H1 (cell line): ENCODE measurements around the gene FASTKD1. TPM values are rescaled to one million over a fixed set of nuclear protein-coding genes. Genes with fewer than 3 reads are reported as not detected.

Experiments
- CTCF ChIA-PET: fragments of 300-600 bp; sonication (Branson Sonifier 250); formaldehyde crosslinking; loops from one replicate; lab custom pipeline; 2021; ENCODE audit not compliant: partially characterized antibody; lab: Charles Lee
- POLR2A ChIA-PET: fragments of 300-600 bp; sonication (Branson Sonifier 250); formaldehyde crosslinking; loops from one replicate; lab custom pipeline; 2021; ENCODE audit warnings: inconsistent platforms; ENCODE audit not compliant: partially characterized antibody; lab: Charles Lee
- DNase-seq, 2 experiments: peaks; one replicate each; pipeline versions ENCODE4 v3.0.0 to v3.0.0-alpha.2; 2010 to 2022; ENCODE audit warnings: low spot score in 2 of 2, low read depth in 1 of 2, mixed read lengths in 1 of 2
- FAIRE-seq: peaks from 2 replicates; lab custom pipeline; 2011; peaks lifted over from hg19 to GRCh38; lab: Jason Lieb, UNC
- H2AFZ ChIP-seq: 2 replicates; pipeline ENCODE4 v1.8.1; 2012; ENCODE audit warnings: low read length, inconsistent platforms
- H2AK5ac ChIP-seq: 2 replicates; pipeline ENCODE4 v1.6.1; 2013; ENCODE audit warnings: low read depth, low read length
- H2BK120ac ChIP-seq: replicated peaks from 2 replicates; pipeline ENCODE3; 2013; ENCODE audit warnings: low read depth, low read length, inconsistent platforms
- H2BK12ac ChIP-seq: 2 replicates; pipeline ENCODE4 v1.6.1; 2013; ENCODE audit warnings: low read depth, low read length
- H2BK15ac ChIP-seq: 2 replicates; pipeline ENCODE4 v1.6.1; 2013; ENCODE audit warnings: low read length
- H2BK20ac ChIP-seq: 2 replicates; pipeline ENCODE4 v1.6.1; 2013; ENCODE audit warnings: low read length
- H2BK5ac ChIP-seq: 2 replicates; pipeline ENCODE4 v1.6.1; 2013; ENCODE audit warnings: low read depth, low read length
- H3K14ac ChIP-seq: 2 replicates; pipeline ENCODE4 v1.6.1; 2013; ENCODE audit warnings: inconsistent platforms; ENCODE audit not compliant: insufficient read length
- H3K18ac ChIP-seq: 2 replicates; pipeline ENCODE4 v1.6.1; 2013; ENCODE audit warnings: low read length; ENCODE audit errors: extremely low read depth
- H3K23ac ChIP-seq: 2 replicates; pipeline ENCODE4 v1.6.1; 2013; ENCODE audit warnings: inconsistent platforms; ENCODE audit not compliant: insufficient read length
- H3K23me2 ChIP-seq: 2 replicates; pipeline ENCODE4 v1.6.1; 2013; ENCODE audit warnings: low read depth, low read length
- H3K27ac ChIP-seq: 2 replicates; pipeline ENCODE4 v1.6.1; 2011; ENCODE audit warnings: low read depth, low read length, inconsistent platforms
- H3K27me3 ChIP-seq, 4 experiments: replicated peaks in 1 of 4; 1 replicate in 1 of 4; 2 replicates in 3 of 4; pipeline versions ENCODE4 v1.6.1 to v1.8.1; 2011 to 2013; ENCODE audit warnings: low read length in 3 of 4, mild to moderate bottlenecking in 3 of 4, inconsistent platforms in 2 of 4, mixed read lengths in 2 of 4, moderate library complexity in 1 of 4; ENCODE audit not compliant: control insufficient read depth in 3 of 4, insufficient read depth in 3 of 4; ENCODE audit errors: extremely low read depth in 1 of 4
- H3K36me3 ChIP-seq, 4 experiments: 2 replicates each; pipeline versions ENCODE4 v1.6.1 to v1.8.1; 2011 to 2013; ENCODE audit warnings: mild to moderate bottlenecking in 4 of 4, low read length in 3 of 4, moderate library complexity in 2 of 4, control low read depth in 1 of 4, inconsistent platforms in 1 of 4; ENCODE audit not compliant: insufficient read depth in 4 of 4, control insufficient read depth in 2 of 4
- H3K4ac ChIP-seq: replicated peaks from 2 replicates; pipeline ENCODE3; 2013; ENCODE audit warnings: low read length, low read depth, mixed read lengths, inconsistent platforms; ENCODE audit not compliant: insufficient read length
- H3K4me1 ChIP-seq, 4 experiments: replicated peaks in 1 of 4; 1 replicate in 1 of 4; 2 replicates in 3 of 4; pipeline versions ENCODE4 v1.6.1 to v1.8.1; 2011 to 2013; ENCODE audit warnings: low read length in 3 of 4, inconsistent platforms in 2 of 4, mixed read lengths in 1 of 4; ENCODE audit not compliant: insufficient read depth in 4 of 4, control insufficient read depth in 3 of 4
- H3K4me2 ChIP-seq, 2 experiments: 2 replicates each; pipeline versions ENCODE4 v1.6.1 to v1.8.1; 2011 to 2013; ENCODE audit warnings: low read depth in 2 of 2, low read length in 2 of 2, control low read depth in 1 of 2, inconsistent platforms in 1 of 2, mild to moderate bottlenecking in 1 of 2; ENCODE audit not compliant: insufficient read depth in 1 of 2
- H3K4me3 ChIP-seq, 4 experiments: fragments of 200-600, 300-600 bp in 1 of 4; sonication (generic), shearing (Covaris generic), sonication (Bioruptor Twin) in 1 of 4; 2 replicates each; pipeline versions ENCODE4 v1.5.1 to v1.8.1; 2011 to 2016; ENCODE audit warnings: low read length in 4 of 4, low read depth in 3 of 4, control low read depth in 2 of 4, inconsistent platforms in 2 of 4, mild to moderate bottlenecking in 2 of 4, mixed read lengths in 1 of 4, moderate library complexity in 1 of 4; ENCODE audit not compliant: insufficient read depth in 2 of 4; ENCODE audit errors: extremely low read depth in 1 of 4
- H3K56ac ChIP-seq: replicated peaks from 2 replicates; pipeline ENCODE3; 2013; ENCODE audit warnings: low read depth, mild to moderate bottlenecking, mixed read lengths, low read length, inconsistent platforms; ENCODE audit not compliant: insufficient read length
- H3K79me1 ChIP-seq: 2 replicates; pipeline ENCODE4 v1.6.1; 2013; ENCODE audit warnings: low read depth, low read length, control low read depth
- H3K79me2 ChIP-seq, 2 experiments: 2 replicates each; pipeline versions ENCODE4 v1.6.1 to v1.8.1; 2012 to 2013; ENCODE audit warnings: low read length in 2 of 2, mild to moderate bottlenecking in 2 of 2, inconsistent platforms in 1 of 2; ENCODE audit not compliant: insufficient read depth in 2 of 2, control insufficient read depth in 1 of 2
- H3K9ac ChIP-seq, 4 experiments: replicated peaks in 1 of 4; 1 replicate in 1 of 4; 2 replicates in 3 of 4; pipeline versions ENCODE4 v1.6.1 to v1.8.1; 2011 to 2013; ENCODE audit warnings: low read depth in 3 of 4, low read length in 3 of 4, control low read depth in 2 of 4, mild to moderate bottlenecking in 2 of 4, moderate library complexity in 2 of 4, inconsistent platforms in 1 of 4; ENCODE audit errors: extremely low read depth in 1 of 4
- H3K9me3 ChIP-seq, 2 experiments: 2 replicates each; pipeline versions ENCODE4 v1.6.1 to v1.8.1; 2012 to 2013; ENCODE audit warnings: mild to moderate bottlenecking in 2 of 2, moderate library complexity in 2 of 2, control low read depth in 1 of 2, inconsistent platforms in 1 of 2, low read depth in 1 of 2, low read length in 1 of 2, mixed read lengths in 1 of 2; ENCODE audit not compliant: insufficient read depth in 2 of 2
- H4K20me1 ChIP-seq, 2 experiments: replicated peaks in 1 of 2; 2 replicates each; pipeline versions ENCODE3 to v1.8.1; 2011 to 2013; ENCODE audit warnings: inconsistent platforms in 2 of 2, low read length in 2 of 2, mild to moderate bottlenecking in 1 of 2; ENCODE audit not compliant: insufficient read depth in 2 of 2, control insufficient read depth in 1 of 2
- H4K5ac ChIP-seq: 2 replicates; pipeline ENCODE4 v1.6.1; 2013; ENCODE audit warnings: low read length, low read depth, mixed read lengths, inconsistent platforms; ENCODE audit not compliant: insufficient read length
- H4K8ac ChIP-seq: 2 replicates; pipeline ENCODE4 v1.8.0; 2013; ENCODE audit warnings: mild to moderate bottlenecking, moderate library complexity, low read length, inconsistent platforms; ENCODE audit not compliant: insufficient read depth; ENCODE audit errors: extremely low read depth
- H4K91ac ChIP-seq: replicated peaks from 2 replicates; pipeline ENCODE3; 2013; ENCODE audit warnings: low read length, mixed read lengths, inconsistent platforms; ENCODE audit not compliant: insufficient read length
- SIN3A ChIP-seq, 2 experiments: IDR thresholded peaks in 1 of 2; conservative IDR thresholded peaks in 1 of 2; 2 replicates each; pipeline ENCODE4 v1.6.1; 2011 to 2012; ENCODE audit warnings: low read length in 2 of 2, improper control_type of control experiment in 1 of 2, low read depth in 1 of 2, mild to moderate bottlenecking in 1 of 2
- SP2 ChIP-seq: IDR thresholded peaks from 2 replicates; pipeline ENCODE4 v1.6.1; 2012; ENCODE audit warnings: mild to moderate bottlenecking, low read length, inconsistent platforms
- WGBS, 2 experiments: shearing (Covaris generic) in 1 of 2; methylation state at CpG; one replicate each; pipeline versions ENCODE4 v1.1.6 to v1.1.7; 2013 to 2015; ENCODE audit warnings: low lambda C conversion rate in 2 of 2, mixed read lengths in 2 of 2, inconsistent platforms in 1 of 2, low coverage in 1 of 2, missing lambda C conversion rate in 1 of 2; ENCODE audit not compliant: insufficient replicate concordance in 2 of 2, insufficient coverage in 1 of 2, insufficient read length in 1 of 2; ENCODE audit errors: extremely low coverage in 1 of 2, missing lambda C conversion rate in 1 of 2; 5-methylcytosine and 5-hydroxymethylcytosine counted together
- polyA plus RNA-seq, 7 experiments: library from polyadenylated mRNA; depleted of rRNA in 3 of 7; stranded (reverse) in 5 of 7; unstranded in 2 of 7; fragments of >200 nt in 5 of 7; fragments of 200-250 nt in 2 of 7; gene quantifications; 1 replicate in 5 of 7; 2 replicates in 1 of 7; 4 replicates in 1 of 7; pipeline versions ENCODE4 v1.2.1 to v1.2.3, GENCODE V29; 2011 to 2013; ENCODE audit warnings: missing spikeins in 2 of 7, mixed read lengths in 2 of 7
- total RNA-seq: library from RNA; stranded (reverse); fragmentation: NEBNext Ultra II Directional; extraction: Animal tissue kit (Norgen Biotek cat#: 25700); gene quantifications from 2 replicates; pipeline ENCODE4 v1.2.1, GENCODE V29; 2021
- TF ChIP-seq, protein P1 (sequence below): IDR thresholded peaks from 2 replicates; pipeline ENCODE4 v1.6.1; 2012; ENCODE audit warnings: inconsistent platforms

FASTKD1 gene
- total and polyA plus RNA-seq, 2 of the 8 experiments (the other 6 are each of a cell fraction or from before 2014, with no cell fraction given) = 18.7 to 70.8 TPM

DNA sequence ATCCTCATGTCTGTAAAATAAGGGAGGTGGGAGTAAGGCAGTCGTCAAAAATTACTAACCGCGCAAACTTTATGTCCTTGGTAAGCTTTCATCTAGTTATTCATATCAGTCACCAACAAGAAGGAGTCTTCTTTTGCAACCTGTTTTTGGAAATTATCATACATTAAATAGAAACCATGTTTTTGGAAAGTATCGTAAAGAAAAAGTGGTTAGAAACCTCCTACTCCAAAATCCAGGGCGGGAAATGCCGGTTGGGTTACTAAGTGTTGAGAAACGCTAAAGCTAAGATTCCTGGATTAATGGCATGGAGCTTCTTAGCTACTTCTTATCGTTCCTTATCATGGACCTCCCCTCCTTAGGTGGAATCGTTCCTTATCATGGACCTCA lies 93.6 kb downstream of the FASTKD1 start:
- DNase-seq (no peak), FAIRE-seq (no peak)
- H4K5ac ChIP-seq = no peak overlapping the region
- no peaks in the 10 kb centered on the region for H3K79me1 ChIP-seq
- H3K18ac ChIP-seq = no peak overlapping the region
- no peak overlapping the region for H3K9ac ChIP-seq
- H3K4ac ChIP-seq = no peak overlapping the region
- H3K23ac ChIP-seq = no peak overlapping the region
- H2BK12ac ChIP-seq = no peak overlapping the region
- no peak overlapping the region for H4K91ac ChIP-seq
- H3K23me2 ChIP-seq = peaks cover 1% of the 10 kb centered on the region; the same call in 1 of the 2 replicates
- H2BK20ac ChIP-seq = no peak overlapping the region
- H3K14ac ChIP-seq = no peak overlapping the region
- H2AK5ac ChIP-seq = no peak overlapping the region
- no peak overlapping the region for H2BK5ac ChIP-seq
- no peaks in the 10 kb centered on the region for H4K20me1 ChIP-seq
- H3K79me2 ChIP-seq = no peaks in the 10 kb centered on the region
- H3K36me3 ChIP-seq = no peaks in the 10 kb centered on the region
- H3K4me2 ChIP-seq = peak overlapping the region; percentile 69 to 75
- 59% methylated on average over 9 of the region's 9 CpGs; no CpG with 5 or more reads in 1 of the 2 experiments for WGBS, 2 experiments
- ChIA-PET CTCF (interaction anchor here (0.6 to 1.8 kb wide), 12 partner anchors 8 to 527 kb away, joined by 3 to 12 read pairs (median 4); no protein-coding TSS in a partner anchor), POLR2A (no interaction called here)
- H3K56ac ChIP-seq = no peak overlapping the region
- H3K4me1 ChIP-seq = no peaks in the 10 kb centered on the region; a peak in 2 of 7 replicates
- peaks cover 16 to 29% (median 27%) of the 10 kb centered on the region in 4 experiments for H3K27me3 ChIP-seq
- no peak overlapping the region for H2BK15ac ChIP-seq
- no peak overlapping the region for H4K8ac ChIP-seq
- no peak overlapping the region for H2BK120ac ChIP-seq
- peak overlapping the region; percentile 52 to 79 (median 64) for H3K4me3 ChIP-seq
- TF ChIP-seq SIN3A (conservative IDR thresholded peaks at IDR 0.05 in 1 of 2, IDR thresholded peaks at IDR 0.05 in 1 of 2; ENCODE audit: low read depth in 1 of 2, low read length in 2 of 2) = no peak
- TF ChIP-seq, protein P1, sequence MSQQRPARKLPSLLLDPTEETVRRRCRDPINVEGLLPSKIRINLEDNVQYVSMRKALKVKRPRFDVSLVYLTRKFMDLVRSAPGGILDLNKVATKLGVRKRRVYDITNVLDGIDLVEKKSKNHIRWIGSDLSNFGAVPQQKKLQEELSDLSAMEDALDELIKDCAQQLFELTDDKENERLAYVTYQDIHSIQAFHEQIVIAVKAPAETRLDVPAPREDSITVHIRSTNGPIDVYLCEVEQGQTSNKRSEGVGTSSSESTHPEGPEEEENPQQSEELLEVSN = peak; percentile 23; the same call in 1 of the 2 replicates
- no peak for TF ChIP-seq SP2
- no peak overlapping the region for H3K27ac ChIP-seq
- no peaks in the 10 kb centered on the region for H3K9me3 ChIP-seq
- 0 out of 2 replicates have a peak overlapping the region, but pooled peaks have one; percentile 76 for H2AFZ ChIP-seq
